ENCODE results near the gene NKAIN1. TPM values are rescaled to one million over a fixed set of nuclear protein-coding genes. Genes with fewer than 3 reads are reported as not detected.
A peak's percentile ranks its signal among the peaks of the same experiment; 100 is the strongest.
"Not testable (repeated sequence)": the region's sequence is repeated elsewhere in the genome, so short reads cannot be mapped to it uniquely, and the experiment has no call there.

Gene NKAIN1
- total RNA-seq = under 1 TPM in 3 of 4 donors, not detected in 1; 0.09 to 0.30 (median 0.12) TPM

- Histone ChIP-seq H3K4me3 (peak within 1 kb of the TSS; percentile 6 to 59 (median 32)), H3K4me1 (peaks cover 0 to 17% (median 9%) of the 10 kb centered on the region in 3 donors), H3K27me3 (peaks cover 0 to 82% (median 14%) of the 10 kb centered on the region in 4 donors), H3K27ac (no peak within 1 kb of the TSS), H3K36me3 (no peaks in the 10 kb centered on the region), H3K9me3 (no peaks in the 10 kb centered on the region)
- 2 to 14% methylated on average over 4 to 6 of the region's 57 CpGs for WGBS, 2 donors
- intact Hi-C loops (cut with DNase I) = no loop called here
- no peak for DNase-seq
- TF ChIP-seq CTCF (IDR thresholded peaks at IDR 0.05) = no peak
- TF ChIP-seq POLR2A (IDR thresholded peaks at IDR 0.05) = no peak
These were observed at the start of gene NKAIN1 for GRCh38 chr1:31239653-31240241. NKAIN1 (minus strand) TSS chr1:31239887; CDS start chr1:31239547, 340 bp downstream.

GRCh38 chr1:31289021-31289420 lies 49.3 kb upstream of the NKAIN1 start:
- H3K4me3 ChIP-seq = no peak overlapping the region
- H3K9me3 ChIP-seq = no peaks in the 10 kb centered on the region
- DNase-seq = no peak
- H3K4me1 ChIP-seq = no peaks in the 10 kb centered on the region
- WGBS, 2 donors = 54 to 70% methylated on average over 4 of the region's 4 CpGs
- H3K27me3 ChIP-seq = no peaks in the 10 kb centered on the region
- TF ChIP-seq CTCF (IDR thresholded peaks at IDR 0.05) = no peak
- TF ChIP-seq POLR2A (IDR thresholded peaks at IDR 0.05) = no peak
- intact Hi-C loops (cut with DNase I) = no loop called here
- no peak overlapping the region for H3K27ac ChIP-seq
- H3K36me3 ChIP-seq = peaks cover 11 to 100% (median 36%) of the 10 kb centered on the region in 3 donors

- H3K4me3 ChIP-seq; H3K4me1 ChIP-seq; H3K27me3 ChIP-seq; H3K9me3 ChIP-seq; H3K27ac ChIP-seq; intact Hi-C loops (cut with DNase I); DNase-seq: not testable (repeated sequence)
- WGBS, 2 donors = 90 to 91% methylated on average over 3 to 4 of the region's 4 CpGs
- peaks cover 11 to 100% (median 36%) of the 10 kb centered on the region in 3 donors for H3K36me3 ChIP-seq
These were observed 48.1 kb upstream of the NKAIN1 start for GRCh38 chr1:31287791-31288190.

- H3K27me3 ChIP-seq; H3K27ac ChIP-seq; H3K4me1 ChIP-seq; intact Hi-C loops (cut with DNase I); H3K9me3 ChIP-seq; DNase-seq; H3K4me3 ChIP-seq: not testable (repeated sequence)
- WGBS, 2 donors = 94 to 96% methylated on average over 9 of the region's 9 CpGs
- H3K36me3 ChIP-seq = peaks cover 0 to 98% (median 26%) of the 10 kb centered on the region in 3 donors
These were observed 42.7 kb upstream of the NKAIN1 start for GRCh38 chr1:31282426-31282825.

- DNase-seq = no peak
- TF ChIP-seq POLR2A (IDR thresholded peaks at IDR 0.05) (no peak), CTCF (IDR thresholded peaks at IDR 0.05) (no peak)
- Histone ChIP-seq H3K27me3 (no peaks in the 10 kb centered on the region), H3K4me3 (no peak overlapping the region), H3K27ac (peak overlapping the region in 1 of 4 donors; percentile 22), H3K9me3 (no peaks in the 10 kb centered on the region), H3K4me1 (peaks cover 10 to 27% (median 15%) of the 10 kb centered on the region in 3 donors), H3K36me3 (peaks cover 1 to 90% (median 10%) of the 10 kb centered on the region in 3 donors)
- WGBS, 2 donors = 32 to 48% methylated on average over 2 of the region's 2 CpGs
- intact Hi-C loops (cut with DNase I) = no loop called here
These were observed 33.9 kb upstream of the NKAIN1 start for GRCh38 chr1:31273619-31274018.

GRCh38 chr1:31272369-31272768 lies 32.7 kb upstream of the NKAIN1 start:
- WGBS, 2 donors = 43 to 45% methylated on average over 3 of the region's 3 CpGs
- Histone ChIP-seq H3K4me1 (peaks cover 10 to 27% (median 15%) of the 10 kb centered on the region in 3 donors), H3K27ac (no peak overlapping the region), H3K36me3 (peaks cover 4 to 90% (median 5%) of the 10 kb centered on the region in 3 donors), H3K9me3 (no peaks in the 10 kb centered on the region), H3K4me3 (no peak overlapping the region), H3K27me3 (no peaks in the 10 kb centered on the region)
- DNase-seq = no peak
- TF ChIP-seq CTCF (IDR thresholded peaks at IDR 0.05) (no peak), POLR2A (IDR thresholded peaks at IDR 0.05) (no peak)
- intact Hi-C loops (cut with DNase I) = no loop called here

All from esophagus squamous epithelium (tissue), 5 donors.